Skin of body (tissue), 2 donors: ENCODE results near the gene GPR137C. TPM values are rescaled to one million over a fixed set of nuclear protein-coding genes. Genes with fewer than 3 reads are reported as not detected.
"Not testable (repeated sequence)": the region's sequence is repeated elsewhere in the genome, so short reads cannot be mapped to it uniquely, and the experiment has no call there.

Experiments used
- DNase-seq: peaks from one replicate; lab custom pipeline; 2025; lab: John Stamatoyannopoulos, UW
- total RNA-seq: library from RNA; depleted of rRNA; stranded (reverse); fragments of >200 nt; gene quantifications from one replicate; pipeline ENCODE4 v1.2.3, GENCODE V29; 2014

The GPR137C gene
- total RNA-seq, 1 donor from 2014 or later, result 3.0 TPM

- no peak for DNase-seq
These were observed 10.5 kb downstream of the GPR137C start for GRCh38 chr14:52563120-52563519.

GRCh38 chr14:52568454-52568853 is 15.8 kb downstream of the GPR137C start:
- not testable (repeated sequence) for DNase-seq

GRCh38 chr14:52575858-52576257 is 23.2 kb downstream of the GPR137C start:
- DNase-seq, result no peak

GRCh38 chr14:52583544-52583943 is 30.9 kb downstream of the GPR137C start:
- DNase-seq, result no peak

- DNase-seq, result no peak
These were observed 37.0 kb downstream of the GPR137C start for GRCh38 chr14:52589646-52590045.

- no peak for DNase-seq
These were observed 37.7 kb downstream of the GPR137C start for GRCh38 chr14:52590318-52590717.

- no peak for DNase-seq
These were observed 43.7 kb downstream of the GPR137C start for GRCh38 chr14:52596320-52596719.

GRCh38 chr14:52596861-52597260 is 44.2 kb downstream of the GPR137C start:
- no peak for DNase-seq

- DNase-seq, result no peak
These were observed 45.9 kb downstream of the GPR137C start for GRCh38 chr14:52598568-52598967.

GRCh38 chr14:52599974-52600373 is 47.3 kb downstream of the GPR137C start:
- no peak for DNase-seq

GRCh38 chr14:52602131-52602530 is 49.5 kb downstream of the GPR137C start:
- no peak for DNase-seq

GRCh38 chr14:52607061-52607460 is 54.4 kb downstream of the GPR137C start:
- DNase-seq, result no peak

GRCh38 chr14:52609445-52610044 is 56.9 kb downstream of the GPR137C start:
- DNase-seq, result no peak

GRCh38 chr14:52610187-52610586 is 57.6 kb downstream of the GPR137C start:
- no peak for DNase-seq

GRCh38 chr14:52618602-52619001 is 66.0 kb downstream of the GPR137C start:
- DNase-seq, result no peak

GRCh38 chr14:52619687-52620086 is 67.1 kb downstream of the GPR137C start:
- DNase-seq, result no peak

- no peak for DNase-seq
These were observed 87.5 kb downstream of the GPR137C start for GRCh38 chr14:52640137-52640536.

GRCh38 chr14:52641745-52642144 is 89.1 kb downstream of the GPR137C start:
- DNase-seq, result no peak

GRCh38 chr14:52649511-52649910 is 96.9 kb downstream of the GPR137C start:
- DNase-seq, result no peak

GRCh38 chr14:52650774-52651173 is 98.1 kb downstream of the GPR137C start:
- no peak for DNase-seq

GRCh38 chr14:52656905-52657304 is 104.3 kb downstream of the GPR137C start:
- DNase-seq, result no peak

- no peak for DNase-seq
These were observed 107.7 kb downstream of the GPR137C start for GRCh38 chr14:52660325-52660724.

GRCh38 chr14:52660832-52661231 is 108.2 kb downstream of the GPR137C start:
- DNase-seq, result no peak

- no peak for DNase-seq
These were observed 108.7 kb downstream of the GPR137C start for GRCh38 chr14:52661314-52661713.
